OCI-LY3 (cell line): Measurements from ENCODE around the gene ANKRD44.
A peak's percentile ranks its signal among the peaks of the same experiment; 100 is the strongest.

ENCODE experiments used
- H2AFZ ChIP-seq: fragments of 200-600, 300-600 bp; shearing (Covaris generic); 2 replicates; pipeline ENCODE4 v1.6.0; 2014; ENCODE audit warnings: antibody characterized with exemption, low read depth, low read length
- H3K27ac ChIP-seq: fragments of 200-600, 300-600 bp; sonication (generic); 2 replicates; pipeline ENCODE4 v1.5.1; 2014; ENCODE audit warnings: mild to moderate bottlenecking, low read length, moderate library complexity, mixed read lengths
- H3K27me3 ChIP-seq: fragments of 200-600, 300-600 bp; sonication (generic); 2 replicates; pipeline ENCODE4 v1.6.1; 2014; ENCODE audit warnings: low read depth, low read length, mixed read lengths
- H3K36me3 ChIP-seq: fragments of 200-600, 300-600 bp; sonication (generic); replicated peaks from 2 replicates; pipeline ENCODE3; 2014; ENCODE audit warnings: low read depth, low read length, mixed read lengths
- H3K4me1 ChIP-seq: fragments of 300-600, 200-600 bp; sonication (generic); 2 replicates; pipeline ENCODE4 v1.6.1; 2014; ENCODE audit warnings: low read length, mixed read lengths
- H3K4me2 ChIP-seq: fragments of 200-600, 300-600 bp; sonication (generic); 2 replicates; pipeline ENCODE4 v1.6.1; 2014; ENCODE audit warnings: low read length, mixed read lengths
- H3K4me3 ChIP-seq: fragments of 300-600, 200-600 bp; sonication (generic); 2 replicates; pipeline ENCODE4 v1.5.1; 2014; ENCODE audit warnings: antibody characterized with exemption, mild to moderate bottlenecking, low read length, moderate library complexity
- H3K79me2 ChIP-seq: fragments of 300-600, 200-600 bp; shearing (Covaris generic); 2 replicates; pipeline ENCODE4 v1.6.1; 2014; ENCODE audit warnings: mild to moderate bottlenecking, low read length, mixed read lengths
- H3K9ac ChIP-seq: fragments of 300-600, 200-600 bp; shearing (Covaris generic); 2 replicates; pipeline ENCODE4 v1.6.0; 2014; ENCODE audit warnings: mild to moderate bottlenecking, low read length, moderate library complexity
- H3K9me3 ChIP-seq: fragments of 200-600, 300-600 bp; shearing (Covaris generic); 2 replicates; pipeline ENCODE4 v1.6.1; 2014; ENCODE audit warnings: low read length, mixed read lengths; ENCODE audit not compliant: insufficient read depth
- H4K20me1 ChIP-seq: fragments of 200-600, 300-600 bp; sonication (generic); 2 replicates; pipeline ENCODE4 v1.6.1; 2016; ENCODE audit warnings: low read length, mixed read lengths; ENCODE audit not compliant: insufficient read depth
- CTCF ChIP-seq: fragments of 200-600, 300-600 bp; sonication (generic); IDR thresholded peaks from 2 replicates; pipeline ENCODE4 v1.5.1; 2014; ENCODE audit warnings: antibody characterized with exemption, low read length, low read depth
- EZH2phosphoT487 ChIP-seq: fragments of 200-600 bp; shearing (Covaris generic); IDR thresholded peaks from 2 replicates; pipeline ENCODE4 v1.6.1; 2018; ENCODE audit warnings: antibody characterized with exemption, mixed run types, low read depth

The ANKRD44 gene

GRCh38 chr2:197210430-197210829 lies 100.2 kb downstream of the ANKRD44 start:
- Histone ChIP-seq H3K79me2 (0 out of 2 replicates have a peak, but pooled peaks cover 7% of the 10 kb centered on the region), H3K4me3 (no peak overlapping the region), H4K20me1 (no peaks in the 10 kb centered on the region), H3K27ac (peak overlapping the region; percentile 11; the same call in 1 of the 2 replicates), H3K4me1 (peaks cover 71% of the 10 kb centered on the region), H3K4me2 (peak overlapping the region; percentile 54), H2AFZ (no peak overlapping the region), H3K9me3 (no peaks in the 10 kb centered on the region), H3K9ac (no peak overlapping the region), H3K27me3 (no peaks in the 10 kb centered on the region), H3K36me3 (no peaks in the 10 kb centered on the region)
- no peak for TF ChIP-seq CTCF
- no peak for TF ChIP-seq EZH2phosphoT487

- no peaks in the 10 kb centered on the region for H4K20me1 ChIP-seq
- H3K4me3 ChIP-seq, result no peak overlapping the region
- H3K9me3 ChIP-seq, result no peaks in the 10 kb centered on the region
- peak overlapping the region; percentile 11 for H3K27ac ChIP-seq
- 0 out of 2 replicates have a peak overlapping the region, but pooled peaks have one; percentile 1 for H3K9ac ChIP-seq
- H3K79me2 ChIP-seq, result 0 out of 2 replicates have a peak, but pooled peaks cover 7% of the 10 kb centered on the region
- TF ChIP-seq EZH2phosphoT487 (no peak), CTCF (no peak)
- peak overlapping the region; percentile 54 for H3K4me2 ChIP-seq
- no peak overlapping the region for H2AFZ ChIP-seq
- peaks cover 66% of the 10 kb centered on the region for H3K4me1 ChIP-seq
- H3K36me3 ChIP-seq, result peaks cover 4% of the 10 kb centered on the region
- no peaks in the 10 kb centered on the region for H3K27me3 ChIP-seq
Measured at GRCh38 chr2:197209742-197210408, 100.7 kb downstream of the ANKRD44 start.

- Histone ChIP-seq H3K27me3 (no peaks in the 10 kb centered on the region), H3K79me2 (0 out of 2 replicates have a peak, but pooled peaks cover 7% of the 10 kb centered on the region), H3K36me3 (peaks cover 5% of the 10 kb centered on the region), H3K9me3 (no peaks in the 10 kb centered on the region), H3K4me2 (peak overlapping the region; percentile 54), H3K4me1 (peaks cover 66% of the 10 kb centered on the region), H3K9ac (0 out of 2 replicates have a peak overlapping the region, but pooled peaks have one; percentile 1), H4K20me1 (no peaks in the 10 kb centered on the region), H3K27ac (peak overlapping the region; percentile 11), H2AFZ (no peak overlapping the region), H3K4me3 (no peak overlapping the region)
- TF ChIP-seq EZH2phosphoT487 (no peak), CTCF (no peak)
Measured at GRCh38 chr2:197209246-197209645, 101.3 kb downstream of the ANKRD44 start.

- no peak overlapping the region for H3K9ac ChIP-seq
- no peaks in the 10 kb centered on the region for H4K20me1 ChIP-seq
- TF ChIP-seq EZH2phosphoT487 (no peak), CTCF (no peak)
- H3K27ac ChIP-seq, result peak overlapping the region; percentile 11
- H3K4me3 ChIP-seq, result no peak overlapping the region
- no peak overlapping the region for H2AFZ ChIP-seq
- H3K36me3 ChIP-seq, result peaks cover 6% of the 10 kb centered on the region
- peaks cover 66% of the 10 kb centered on the region for H3K4me1 ChIP-seq
- peak overlapping the region; percentile 54 for H3K4me2 ChIP-seq
- no peaks in the 10 kb centered on the region for H3K27me3 ChIP-seq
- 0 out of 2 replicates have a peak, but pooled peaks cover 7% of the 10 kb centered on the region for H3K79me2 ChIP-seq
- H3K9me3 ChIP-seq, result no peaks in the 10 kb centered on the region
Measured at GRCh38 chr2:197208841-197209240, 101.7 kb downstream of the ANKRD44 start.
